HCT116 (cell line): Measurements from ENCODE around the gene LLCFC1.

ENCODE experiments used
- ATF3 ChIP-seq: IDR thresholded peaks from 2 replicates; pipeline ENCODE4 v1.6.1; 2012
- CTCF ChIP-seq, 3 experiments: fragments of 200-600 bp in 1 of 3; sonication (generic) in 1 of 3; IDR thresholded peaks in 2 of 3; conservative IDR thresholded peaks in 1 of 3; 2 replicates each; pipeline ENCODE4 v1.5.1; 2012 to 2017; ENCODE audit warnings: low read depth in 2 of 3, low read length in 2 of 3, antibody characterized with exemption in 1 of 3, borderline replicate concordance in 1 of 3, control low read depth in 1 of 3, mild to moderate bottlenecking in 1 of 3, mixed read lengths in 1 of 3, mixed run types in 1 of 3, moderate library complexity in 1 of 3; ENCODE audit not compliant: insufficient read depth in 1 of 3
- JUND ChIP-seq: IDR thresholded peaks from 2 replicates; pipeline ENCODE4 v1.6.1; 2012
- POLR2A ChIP-seq: IDR thresholded peaks from 2 replicates; pipeline ENCODE4 v1.7.0; 2011; ENCODE audit warnings: borderline replicate concordance; ENCODE audit not compliant: insufficient read depth, insufficient read length; ENCODE audit errors: extremely low read depth
- POLR2AphosphoS5 ChIP-seq: IDR thresholded peaks from 2 replicates; pipeline ENCODE4 v1.6.1; 2011; ENCODE audit warnings: mild to moderate bottlenecking, low read depth, low read length, moderate library complexity
- RAD21 ChIP-seq: IDR thresholded peaks from 2 replicates; pipeline ENCODE4 v1.6.1; 2012; ENCODE audit warnings: low read depth, mild to moderate bottlenecking
- REST ChIP-seq: IDR thresholded peaks from 2 replicates; pipeline ENCODE4 v1.6.1; 2012; ENCODE audit warnings: low read depth
- SRF ChIP-seq: IDR thresholded peaks from 2 replicates; pipeline ENCODE4 v1.6.1; 2012; ENCODE audit warnings: low read depth
- ZNF274 ChIP-seq: fragments of 200-500 bp; sonication (Bioruptor generic); IDR thresholded peaks from 2 replicates; pipeline ENCODE4 v1.6.1; 2014; ENCODE audit warnings: mild to moderate bottlenecking, low read depth, low read length, inconsistent platforms

GRCh38 chr7:142905759-142906158, 33.5 kb upstream of the LLCFC1 start:
- no peak for TF ChIP-seq CTCF (IDR thresholded peaks at IDR 0.05 in 2 of 3, conservative IDR thresholded peaks at IDR 0.05 in 1 of 3; ENCODE audit: borderline replicate concordance in 1 of 3, insufficient read depth in 1 of 3, low read depth in 2 of 3, low read length in 2 of 3)
- TF ChIP-seq POLR2A: no peak
- no peak for TF ChIP-seq JUND
- TF ChIP-seq ATF3: no peak
- TF ChIP-seq REST: no peak
- TF ChIP-seq RAD21: no peak
- no peak for TF ChIP-seq ZNF274
- no peak for TF ChIP-seq SRF
- no peak for TF ChIP-seq POLR2AphosphoS5
